ENCODE results near the gene RIT2. TPM values are rescaled to one million over a fixed set of nuclear protein-coding genes. Genes with fewer than 3 reads are reported as not detected.

Gene RIT2
- total RNA-seq, 4 donors from 2014 or later = not detected

- intact Hi-C loops (cut with DNase I; ENCODE audit: low total_unique reads) = no loop called here
- H3K27ac ChIP-seq = no peak overlapping the region
- no peak overlapping the region for H3K4me3 ChIP-seq
- H3K9me3 ChIP-seq = no peaks in the 10 kb centered on the region
- no peaks in the 10 kb centered on the region for H3K36me3 ChIP-seq
- no peak for ATAC-seq
- H3K4me1 ChIP-seq = no peaks in the 10 kb centered on the region
- in situ Hi-C loops (cut with MboI; ENCODE audit: low sequenced_read_pairs in 4 of 4) = no loop called here
- H3K27me3 ChIP-seq = no peaks in the 10 kb centered on the region
- no peak for TF ChIP-seq CTCF (IDR thresholded peaks at IDR 0.05 in 4 of 5, conservative IDR thresholded peaks at IDR 0.05 in 1 of 5)
- no peak for TF ChIP-seq POLR2A (IDR thresholded peaks at IDR 0.05)
- DNase-seq = no peak
These were observed 105.8 kb downstream of the RIT2 start for GRCh38 chr18:43009674-43010073.

- Histone ChIP-seq H3K27ac (no peak overlapping the region), H3K9me3 (no peaks in the 10 kb centered on the region), H3K27me3 (no peaks in the 10 kb centered on the region), H3K36me3 (no peaks in the 10 kb centered on the region), H3K4me3 (no peak overlapping the region), H3K4me1 (no peaks in the 10 kb centered on the region)
- no peak for TF ChIP-seq POLR2A (IDR thresholded peaks at IDR 0.05)
- no peak for TF ChIP-seq CTCF (IDR thresholded peaks at IDR 0.05 in 4 of 5, conservative IDR thresholded peaks at IDR 0.05 in 1 of 5)
- DNase-seq = no peak
- intact Hi-C loops (cut with DNase I; ENCODE audit: low total_unique reads) = no loop called here
- in situ Hi-C loops (cut with MboI; ENCODE audit: low sequenced_read_pairs in 4 of 4) = no loop called here
- ATAC-seq = no peak
These were observed 108.1 kb downstream of the RIT2 start for GRCh38 chr18:43007365-43007764.

- H3K27me3 ChIP-seq = no peaks in the 10 kb centered on the region
- no peaks in the 10 kb centered on the region for H3K9me3 ChIP-seq
- intact Hi-C loops (cut with DNase I; ENCODE audit: low total_unique reads) = no loop called here
- no peak overlapping the region for H3K4me3 ChIP-seq
- no peaks in the 10 kb centered on the region for H3K36me3 ChIP-seq
- TF ChIP-seq POLR2A (IDR thresholded peaks at IDR 0.05) = no peak
- no peak for TF ChIP-seq CTCF (IDR thresholded peaks at IDR 0.05 in 4 of 5, conservative IDR thresholded peaks at IDR 0.05 in 1 of 5)
- no peaks in the 10 kb centered on the region for H3K4me1 ChIP-seq
- no peak overlapping the region for H3K27ac ChIP-seq
- DNase-seq (no peak), ATAC-seq (no peak)
- in situ Hi-C loops (cut with MboI; ENCODE audit: low sequenced_read_pairs in 4 of 4) = no loop called here
These were observed 111.1 kb downstream of the RIT2 start for GRCh38 chr18:43004421-43004820.

GRCh38 chr18:43001821-43002220 is 113.7 kb downstream of the RIT2 start:
- in situ Hi-C loops (cut with MboI; ENCODE audit: low sequenced_read_pairs in 4 of 4) (no loop called here), intact Hi-C loops (cut with DNase I; ENCODE audit: low total_unique reads) (no loop called here)
- DNase-seq (no peak), ATAC-seq (no peak)
- Histone ChIP-seq H3K27ac (no peak overlapping the region), H3K9me3 (no peaks in the 10 kb centered on the region), H3K4me3 (no peak overlapping the region), H3K36me3 (no peaks in the 10 kb centered on the region), H3K27me3 (no peaks in the 10 kb centered on the region), H3K4me1 (no peaks in the 10 kb centered on the region)
- no peak for TF ChIP-seq CTCF (IDR thresholded peaks at IDR 0.05 in 4 of 5, conservative IDR thresholded peaks at IDR 0.05 in 1 of 5)
- TF ChIP-seq POLR2A (IDR thresholded peaks at IDR 0.05) = no peak

GRCh38 chr18:42996824-42997223 is 118.7 kb downstream of the RIT2 start:
- ATAC-seq = no peak
- in situ Hi-C loops (cut with MboI; ENCODE audit: low sequenced_read_pairs in 4 of 4) = no loop called here
- intact Hi-C loops (cut with DNase I; ENCODE audit: low total_unique reads) = no loop called here
- TF ChIP-seq POLR2A (IDR thresholded peaks at IDR 0.05) (no peak), CTCF (IDR thresholded peaks at IDR 0.05 in 4 of 5, conservative IDR thresholded peaks at IDR 0.05 in 1 of 5) (no peak)
- Histone ChIP-seq H3K9me3 (no peaks in the 10 kb centered on the region), H3K27ac (no peak overlapping the region), H3K4me3 (no peak overlapping the region), H3K4me1 (no peaks in the 10 kb centered on the region), H3K27me3 (no peaks in the 10 kb centered on the region), H3K36me3 (no peaks in the 10 kb centered on the region)
- DNase-seq = no peak
